ENCODE data around the gene KCNA5.

DNA sequence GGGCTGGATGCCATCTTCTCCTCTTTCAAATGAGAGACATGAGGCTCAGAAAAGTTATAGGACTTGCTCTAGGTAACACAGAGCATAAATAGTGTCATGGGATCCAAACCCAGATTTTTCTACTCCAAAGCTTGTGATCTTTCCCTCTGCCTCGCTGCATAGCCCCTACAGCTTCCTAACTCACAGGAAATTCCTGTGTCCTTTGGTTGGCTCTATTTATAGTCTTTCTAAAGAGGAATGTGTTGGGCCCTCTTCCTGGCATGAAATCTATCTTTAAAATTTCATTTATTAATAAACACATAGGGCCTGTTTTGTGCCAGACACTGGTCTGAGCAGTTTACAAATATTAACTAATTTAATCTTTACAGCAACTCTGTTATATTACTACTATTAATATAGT is 9.8 kb upstream of the KCNA5 start:
- TF ChIP-seq POLR2AphosphoS5 (IDR thresholded peaks at IDR 0.05; ENCODE audit: low read depth) (no peak), CTCF (conservative IDR thresholded peaks at IDR 0.05; ENCODE audit: low read depth in 2 of 2) (no peak), EZH2 (IDR thresholded peaks at IDR 0.05; ENCODE audit: low read depth, unreplicated experiment) (no peak), REST (IDR thresholded peaks at IDR 0.05; ENCODE audit: unreplicated experiment) (no peak), NANOG (IDR thresholded peaks at IDR 0.05; ENCODE audit: borderline replicate concordance) (no peak), CREB1 (CRISPR knock-in tag; IDR thresholded peaks at IDR 0.05; ENCODE audit: low read depth) (no peak), ZNF331 (CRISPR knock-in tag; IDR thresholded peaks at IDR 0.05; ENCODE audit: low read depth) (no peak), ZNF114 (CRISPR knock-in tag; IDR thresholded peaks at IDR 0.05) (no peak), JUNB (IDR thresholded peaks at IDR 0.05; ENCODE audit: unreplicated experiment) (no peak), EZH2phosphoT487 (IDR thresholded peaks at IDR 0.05; ENCODE audit: unreplicated experiment) (no peak)

Measured in GM23338 (cell line).